ENCODE measurements around the gene ZEB2.

The ZEB2 gene

DNA sequence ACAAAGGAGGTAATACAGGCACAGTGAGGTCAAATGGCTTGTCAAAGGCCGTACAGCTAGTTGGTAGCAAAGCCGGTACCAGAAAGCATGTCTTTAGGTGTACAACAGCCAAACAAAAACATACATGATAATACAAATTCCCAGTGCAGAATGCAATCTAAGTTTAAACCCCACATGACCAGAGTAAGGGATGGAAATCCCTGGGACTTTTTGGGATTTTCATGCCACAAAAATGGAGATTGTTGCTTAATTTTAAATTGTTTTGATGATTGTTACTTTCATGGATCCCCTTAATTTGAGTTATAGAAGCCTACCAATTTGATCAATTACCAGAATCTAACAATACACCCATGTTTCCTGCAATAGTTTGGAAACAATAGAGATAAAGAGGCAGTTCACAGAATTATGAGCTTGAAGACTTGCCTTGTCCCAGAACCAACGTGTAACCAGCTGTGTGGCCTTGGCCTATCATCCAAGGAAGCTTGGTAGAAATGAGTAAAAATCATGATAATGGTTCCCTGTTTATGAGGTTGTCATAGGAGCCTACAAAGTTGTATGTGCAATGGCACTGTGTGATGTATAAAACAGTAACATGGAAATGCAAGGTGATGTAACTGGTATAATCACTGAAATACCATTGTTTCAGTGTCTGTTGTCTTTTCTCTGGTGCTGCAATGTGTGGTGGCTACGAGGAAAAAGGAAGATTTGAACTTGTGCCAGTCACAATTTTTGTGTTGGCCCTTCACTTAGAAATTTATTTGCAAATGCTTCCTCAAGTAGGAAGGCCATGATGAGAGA is 85.3 kb downstream of the ZEB2 start:
- peak overlapping the region; percentile 47 for H3K27ac ChIP-seq (replicated peaks)
- no peak for TF ChIP-seq POLR2AphosphoS5 (IDR thresholded peaks at IDR 0.05; ENCODE audit: low read depth)
- TF ChIP-seq GABPA (IDR thresholded peaks at IDR 0.05; ENCODE audit: low read depth): no peak
- TF ChIP-seq CTCF (IDR thresholded peaks at IDR 0.05; ENCODE audit: insufficient read depth, low read length): no peak
- TF ChIP-seq SPI1 (IDR thresholded peaks at IDR 0.05; ENCODE audit: borderline replicate concordance, low read depth): no peak
- TF ChIP-seq, protein P1, sequence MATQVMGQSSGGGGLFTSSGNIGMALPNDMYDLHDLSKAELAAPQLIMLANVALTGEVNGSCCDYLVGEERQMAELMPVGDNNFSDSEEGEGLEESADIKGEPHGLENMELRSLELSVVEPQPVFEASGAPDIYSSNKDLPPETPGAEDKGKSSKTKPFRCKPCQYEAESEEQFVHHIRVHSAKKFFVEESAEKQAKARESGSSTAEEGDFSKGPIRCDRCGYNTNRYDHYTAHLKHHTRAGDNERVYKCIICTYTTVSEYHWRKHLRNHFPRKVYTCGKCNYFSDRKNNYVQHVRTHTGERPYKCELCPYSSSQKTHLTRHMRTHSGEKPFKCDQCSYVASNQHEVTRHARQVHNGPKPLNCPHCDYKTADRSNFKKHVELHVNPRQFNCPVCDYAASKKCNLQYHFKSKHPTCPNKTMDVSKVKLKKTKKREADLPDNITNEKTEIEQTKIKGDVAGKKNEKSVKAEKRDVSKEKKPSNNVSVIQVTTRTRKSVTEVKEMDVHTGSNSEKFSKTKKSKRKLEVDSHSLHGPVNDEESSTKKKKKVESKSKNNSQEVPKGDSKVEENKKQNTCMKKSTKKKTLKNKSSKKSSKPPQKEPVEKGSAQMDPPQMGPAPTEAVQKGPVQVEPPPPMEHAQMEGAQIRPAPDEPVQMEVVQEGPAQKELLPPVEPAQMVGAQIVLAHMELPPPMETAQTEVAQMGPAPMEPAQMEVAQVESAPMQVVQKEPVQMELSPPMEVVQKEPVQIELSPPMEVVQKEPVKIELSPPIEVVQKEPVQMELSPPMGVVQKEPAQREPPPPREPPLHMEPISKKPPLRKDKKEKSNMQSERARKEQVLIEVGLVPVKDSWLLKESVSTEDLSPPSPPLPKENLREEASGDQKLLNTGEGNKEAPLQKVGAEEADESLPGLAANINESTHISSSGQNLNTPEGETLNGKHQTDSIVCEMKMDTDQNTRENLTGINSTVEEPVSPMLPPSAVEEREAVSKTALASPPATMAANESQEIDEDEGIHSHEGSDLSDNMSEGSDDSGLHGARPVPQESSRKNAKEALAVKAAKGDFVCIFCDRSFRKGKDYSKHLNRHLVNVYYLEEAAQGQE (IDR thresholded peaks at IDR 0.05; ENCODE audit: insufficient replicate concordance, low read depth): no peak
- H3K4me3 ChIP-seq (replicated peaks; ENCODE audit: insufficient read depth, low read length): no peak overlapping the region
- H3K27me3 ChIP-seq (ENCODE audit: insufficient read depth, poor library complexity, severe bottlenecking): no peaks in the 10 kb centered on the region
- DNase-seq (ENCODE audit: low read depth in 1 of 2, low spot score in 1 of 2): no peak

DNA sequence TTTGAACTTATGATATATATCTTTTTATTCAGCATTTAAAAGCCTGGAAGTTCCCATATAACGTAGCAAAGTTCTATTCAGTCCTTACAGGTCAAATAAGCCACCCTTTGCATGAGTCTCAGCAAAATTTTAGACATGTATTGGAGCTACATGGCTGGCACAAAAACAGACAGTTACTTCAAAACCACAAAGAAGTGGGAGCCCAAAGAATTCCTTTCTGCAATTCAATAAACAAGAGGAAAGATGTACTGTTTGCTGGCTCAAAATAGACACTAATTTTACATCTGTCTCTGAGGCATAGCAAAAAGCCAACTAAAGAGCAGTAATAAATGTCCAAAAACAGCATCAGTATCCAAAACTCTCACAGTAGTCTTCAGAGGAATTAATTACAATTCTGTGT is 87.0 kb downstream of the ZEB2 start:
- no peak for DNase-seq (ENCODE audit: low read depth in 1 of 2, low spot score in 1 of 2)
- no peak overlapping the region for H3K4me3 ChIP-seq (replicated peaks; ENCODE audit: insufficient read depth, low read length)
- TF ChIP-seq POLR2AphosphoS5 (IDR thresholded peaks at IDR 0.05; ENCODE audit: low read depth) (no peak), CTCF (IDR thresholded peaks at IDR 0.05; ENCODE audit: insufficient read depth, low read length) (no peak), SPI1 (IDR thresholded peaks at IDR 0.05; ENCODE audit: borderline replicate concordance, low read depth) (no peak)
- TF ChIP-seq, protein P1 (IDR thresholded peaks at IDR 0.05; ENCODE audit: insufficient replicate concordance, low read depth): no peak
- no peaks in the 10 kb centered on the region for H3K27me3 ChIP-seq (ENCODE audit: insufficient read depth, poor library complexity, severe bottlenecking)
- H3K27ac ChIP-seq (replicated peaks): no peak overlapping the region; the same call in 1 of the 2 replicates

- TF ChIP-seq, protein P1 (IDR thresholded peaks at IDR 0.05; ENCODE audit: insufficient replicate concordance, low read depth): no peak
- TF ChIP-seq GABPA (IDR thresholded peaks at IDR 0.05; ENCODE audit: low read depth) (no peak), POLR2AphosphoS5 (IDR thresholded peaks at IDR 0.05; ENCODE audit: low read depth) (no peak), SPI1 (IDR thresholded peaks at IDR 0.05; ENCODE audit: borderline replicate concordance, low read depth) (no peak), CTCF (IDR thresholded peaks at IDR 0.05; ENCODE audit: insufficient read depth, low read length) (no peak)
- Histone ChIP-seq H3K27ac (replicated peaks) (no peak overlapping the region; the same call in 1 of the 2 replicates), H3K4me3 (replicated peaks; ENCODE audit: insufficient read depth, low read length) (no peak overlapping the region), H3K27me3 (ENCODE audit: insufficient read depth, poor library complexity, severe bottlenecking) (no peaks in the 10 kb centered on the region)
- DNase-seq (ENCODE audit: low read depth in 1 of 2, low spot score in 1 of 2): no peak
Observed at GRCh38 chr2:144431998-144432397, 87.9 kb downstream of the ZEB2 start.

All from HL-60 (cell line).